Osteoblast (primary cell): ENCODE results near the gene GCGR. TPM values are rescaled to one million over a fixed set of nuclear protein-coding genes. Genes with fewer than 3 reads are reported as not detected.
A peak's percentile ranks its signal among the peaks of the same experiment; 100 is the strongest.

Experiments used
- DNase-seq: peaks from one replicate; pipeline ENCODE4 v3.0.0; 2011; ENCODE audit warnings: low spot score, mixed read lengths; ENCODE audit not compliant: insufficient read length; ENCODE audit errors: missing footprints
- H2AFZ ChIP-seq: 2 replicates; pipeline ENCODE4 v1.6.0; 2011; ENCODE audit warnings: mild to moderate bottlenecking, low read length
- H3K27ac ChIP-seq: 2 replicates; pipeline ENCODE4 v1.5.1; 2011; ENCODE audit warnings: mild to moderate bottlenecking, low read depth, low read length, moderate library complexity
- H3K27me3 ChIP-seq: 2 replicates; pipeline ENCODE4 v1.6.0; 2012; ENCODE audit warnings: mild to moderate bottlenecking, control low read depth, inconsistent platforms, low read length, moderate library complexity; ENCODE audit not compliant: insufficient read depth
- H3K36me3 ChIP-seq: 2 replicates; pipeline ENCODE4 v1.5.1; 2011; ENCODE audit warnings: mild to moderate bottlenecking, low read length, control low read depth, moderate library complexity; ENCODE audit not compliant: insufficient read depth
- H3K4me1 ChIP-seq: 2 replicates; pipeline ENCODE4 v1.5.1; 2011; ENCODE audit warnings: mild to moderate bottlenecking, low read length, control low read depth, moderate library complexity; ENCODE audit not compliant: insufficient read depth
- H3K4me2 ChIP-seq: 2 replicates; pipeline ENCODE4 v1.6.0; 2011; ENCODE audit warnings: mild to moderate bottlenecking, low read length; ENCODE audit not compliant: insufficient read depth
- H3K4me3 ChIP-seq: fragments of 200-600 bp; sonication (generic); 3 replicates; pipeline ENCODE4 v1.5.1; 2012; ENCODE audit warnings: mild to moderate bottlenecking, low read length, inconsistent platforms; ENCODE audit not compliant: insufficient read depth
- H3K79me2 ChIP-seq: 2 replicates; pipeline ENCODE4 v1.6.0; 2012; ENCODE audit warnings: mild to moderate bottlenecking, low read length, control low read depth, inconsistent platforms; ENCODE audit not compliant: insufficient read depth
- H3K9me3 ChIP-seq: 2 replicates; pipeline ENCODE4 v1.5.1; 2011; ENCODE audit warnings: low read depth, low read length, control low read depth
- H4K20me1 ChIP-seq: 2 replicates; pipeline ENCODE4 v1.6.0; 2012; ENCODE audit warnings: mild to moderate bottlenecking, low read length, control low read depth; ENCODE audit not compliant: insufficient read depth
- CTCF ChIP-seq: IDR thresholded peaks from 2 replicates; pipeline ENCODE4 v1.5.1; 2011; ENCODE audit warnings: mild to moderate bottlenecking, low read depth, low read length, moderate library complexity; ENCODE audit errors: extremely low read depth
- total RNA-seq: library from RNA; depleted of rRNA; stranded (reverse); fragments of >200 nt; gene quantifications from 2 replicates; pipeline ENCODE4 v1.2.3, GENCODE V29; 2012

GCGR gene
- total RNA-seq, 1 donor = under 0.01 TPM

DNA sequence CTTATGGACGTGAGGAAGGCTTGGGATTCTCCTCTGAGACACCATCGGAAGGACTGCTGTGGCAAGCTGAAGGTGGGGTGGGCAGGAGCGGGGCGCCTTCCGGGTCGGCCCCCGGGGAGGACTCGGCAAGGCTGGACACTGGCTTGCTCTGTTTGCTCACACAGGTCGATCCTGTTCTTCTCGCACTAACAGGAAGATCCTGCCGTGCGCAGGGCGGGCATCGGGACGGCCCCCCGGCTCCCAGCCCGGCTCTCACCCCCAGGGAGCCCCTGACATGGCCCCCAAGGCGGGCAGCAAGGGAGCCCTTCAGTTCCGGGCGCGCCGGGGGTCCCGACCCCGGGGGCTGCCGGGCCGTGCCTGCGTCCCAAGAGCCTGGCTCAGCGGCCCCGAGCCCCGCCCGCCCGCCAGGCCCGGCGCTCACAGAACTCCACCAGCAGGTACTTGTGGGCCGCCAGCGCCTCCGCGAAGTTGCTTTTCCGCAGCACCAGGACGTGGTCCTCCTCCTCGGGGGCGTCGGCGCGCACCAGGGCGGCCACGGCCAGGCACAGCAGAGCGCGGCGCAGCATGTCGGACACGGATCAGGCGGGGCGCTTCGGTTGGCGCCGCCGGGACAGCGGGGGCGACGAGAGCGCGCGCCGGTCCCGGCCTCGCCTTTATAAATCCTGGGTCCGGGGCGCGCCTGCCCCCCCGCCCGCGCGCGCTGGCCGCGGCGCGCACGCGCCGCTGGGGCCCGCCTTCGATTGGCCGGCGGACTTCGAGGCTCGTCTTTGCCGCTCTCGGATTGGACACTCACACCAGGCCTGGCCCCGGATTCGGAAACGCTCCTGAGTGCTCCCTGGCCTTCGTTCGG is 56.2 kb downstream of the GCGR start, which contains the start of gene P4HB:
P4HB (minus strand) TSS at position 630 of the 850 bp plus-strand sequence; CDS start at position 566, 64 bp downstream.
- no peak for TF ChIP-seq CTCF
- DNase-seq = peak; percentile 87
- Histone ChIP-seq H3K27ac (peak within 1 kb of the TSS; percentile 97), H3K4me3 (peak within 1 kb of the TSS; percentile 84), H3K9me3 (no peaks in the 10 kb centered on the region), H3K36me3 (peaks cover 59% of the 10 kb centered on the region), H2AFZ (peak within 1 kb of the TSS; percentile 74), H3K27me3 (no peaks in the 10 kb centered on the region), H3K4me1 (peaks cover 31% of the 10 kb centered on the region), H3K4me2 (peak within 1 kb of the TSS; percentile 98), H4K20me1 (peaks cover 44% of the 10 kb centered on the region), H3K79me2 (peaks cover 89% of the 10 kb centered on the region)

DNA sequence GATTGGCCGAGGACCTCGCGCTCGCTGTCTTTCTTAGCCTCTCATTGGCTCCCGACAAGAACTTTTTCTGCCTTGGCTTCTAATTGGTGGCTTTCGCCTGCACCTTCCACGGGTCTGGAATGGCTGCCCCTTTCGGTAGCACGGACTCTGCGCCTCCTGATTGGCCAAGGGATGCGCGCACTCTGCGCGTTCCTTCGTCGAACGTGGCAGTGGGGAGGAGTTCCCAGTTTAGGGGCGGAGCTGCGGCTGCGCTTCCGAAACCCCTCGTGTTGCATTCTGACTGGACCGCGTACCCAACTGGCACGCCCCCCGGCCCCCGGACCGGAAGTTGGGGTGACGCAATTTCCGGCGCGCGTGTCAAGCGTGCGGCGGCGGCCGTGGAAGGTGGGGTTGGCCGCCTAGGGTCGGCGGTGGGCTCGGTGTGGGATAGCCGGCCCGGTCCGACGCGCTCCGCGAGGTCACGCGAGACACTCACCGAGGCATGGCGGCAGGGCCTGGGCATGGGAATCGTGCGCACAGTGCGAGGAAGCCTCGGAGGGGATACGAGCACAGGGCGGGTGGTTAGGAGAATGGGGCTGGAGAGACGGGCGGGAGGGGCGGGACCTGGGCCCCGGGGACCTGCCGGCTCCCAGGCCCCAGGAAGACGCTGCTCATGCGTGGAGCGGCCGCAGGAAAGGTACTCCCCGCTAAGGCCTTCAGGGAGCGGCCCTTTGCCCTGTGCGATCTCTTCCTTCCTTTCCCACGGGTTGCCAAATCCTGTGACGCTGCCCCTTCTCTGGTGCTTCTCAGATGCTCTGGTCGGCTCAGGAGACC is 57.0 kb downstream of the GCGR start:
- peak overlapping the region; percentile 74 for H2AFZ ChIP-seq
- H3K36me3 ChIP-seq = peaks cover 59% of the 10 kb centered on the region
- H3K27me3 ChIP-seq = no peaks in the 10 kb centered on the region
- peaks cover 89% of the 10 kb centered on the region for H3K79me2 ChIP-seq
- DNase-seq = peak; percentile 100
- peak overlapping the region; percentile 81 for H3K4me3 ChIP-seq
- H3K9me3 ChIP-seq = no peaks in the 10 kb centered on the region
- peak overlapping the region; percentile 97 for H3K27ac ChIP-seq
- H4K20me1 ChIP-seq = peaks cover 42% of the 10 kb centered on the region
- peak overlapping the region; percentile 89 for H3K4me2 ChIP-seq
- H3K4me1 ChIP-seq = peaks cover 31% of the 10 kb centered on the region
- no peak for TF ChIP-seq CTCF

- peaks cover 73% of the 10 kb centered on the region for H3K79me2 ChIP-seq
Measured at GRCh38 chr17:81863123-81863675, 59.2 kb downstream of the GCGR start.

More at GRCh38 chr17:81863123-81863675, 59.2 kb downstream of the GCGR start:
- no peak for TF ChIP-seq CTCF
- H3K4me2 ChIP-seq = peak overlapping the region; percentile 89
- no peak overlapping the region for H2AFZ ChIP-seq
- peaks cover 55% of the 10 kb centered on the region for H3K36me3 ChIP-seq
- peaks cover 31% of the 10 kb centered on the region for H3K4me1 ChIP-seq
- no peaks in the 10 kb centered on the region for H3K27me3 ChIP-seq
- no peaks in the 10 kb centered on the region for H3K9me3 ChIP-seq
- peaks cover 47% of the 10 kb centered on the region for H4K20me1 ChIP-seq
- H3K4me3 ChIP-seq = no peak overlapping the region
- DNase-seq = peak; percentile 68
- H3K27ac ChIP-seq = peak overlapping the region; percentile 14

Other genes starting within 250 kb of the GCGR start
- gene NPLOC4, start 167.0 kb upstream of the GCGR start, total RNA-seq = 97.8 and 118 TPM in 2 replicates
- 2.9 and 11.5 TPM in 2 replicates for gene TSPAN10, start 167.0 kb upstream of the GCGR start, total RNA-seq
- not detected in 2 replicates for gene PDE6G, start 147.6 kb upstream of the GCGR start, total RNA-seq
- gene OXLD1, start 137.5 kb upstream of the GCGR start, total RNA-seq = 21.0 and 21.5 TPM in 2 replicates
- 4.7 and 5.6 TPM in 2 replicates for gene CCDC137, start 137.4 kb upstream of the GCGR start, total RNA-seq
- gene ARL16, start 120.4 kb upstream of the GCGR start, total RNA-seq = 24.5 and 26.1 TPM in 2 replicates
- 100 and 110 TPM in 2 replicates for gene HGS, start 120.1 kb upstream of the GCGR start, total RNA-seq
- gene MRPL12, start 100.8 kb upstream of the GCGR start, total RNA-seq = 6.2 and 8.8 TPM in 2 replicates
- gene SLC25A10, start 91.9 kb upstream of the GCGR start, total RNA-seq = 7.6 and 8.3 TPM in 2 replicates
- 136 and 163 TPM in 2 replicates for gene MCRIP1, start 29.1 kb downstream of the GCGR start, total RNA-seq
- gene PPP1R27, start 30.9 kb downstream of the GCGR start, total RNA-seq = not detected in 2 replicates
- 1,119 and 1,240 TPM in 2 replicates for gene P4HB, start 56.4 kb downstream of the GCGR start, total RNA-seq
- 120 and 133 TPM in 2 replicates for gene ARHGDIA, start 67.2 kb downstream of the GCGR start, total RNA-seq
- 58.0 and 60.1 TPM in 2 replicates for gene ALYREF, start 87.4 kb downstream of the GCGR start, total RNA-seq
- 105 and 123 TPM in 2 replicates for gene ANAPC11, start 87.6 kb downstream of the GCGR start, total RNA-seq
- under 0.01 TPM in 1 of 2 replicates, not detected in the other for gene NPB, start 98.1 kb downstream of the GCGR start, total RNA-seq
- 61.6 and 67.0 TPM in 2 replicates for gene PCYT2, start 107.2 kb downstream of the GCGR start, total RNA-seq
- gene SIRT7, start 114.0 kb downstream of the GCGR start, total RNA-seq = 15.0 and 22.1 TPM in 2 replicates
- 27.1 and 32.6 TPM in 2 replicates for gene MAFG, start 123.6 kb downstream of the GCGR start, total RNA-seq
- gene PYCR1, start 133.2 kb downstream of the GCGR start, total RNA-seq = 121 and 141 TPM in 2 replicates
- not detected in 2 replicates for gene MYADML2, start 143.1 kb downstream of the GCGR start, total RNA-seq
- gene NOTUM, start 157.0 kb downstream of the GCGR start, total RNA-seq = 0.72 TPM in 1 of 2 replicates, not detected in the other
- gene ASPSCR1, start 173.5 kb downstream of the GCGR start, total RNA-seq = 33.9 and 35.8 TPM in 2 replicates
- gene CENPX, start 218.7 kb downstream of the GCGR start, total RNA-seq = 13.8 and 18.8 TPM in 2 replicates
- 12.1 and 13.4 TPM in 2 replicates for gene LRRC45, start 219.2 kb downstream of the GCGR start, total RNA-seq
- 0.59 and 1.8 TPM in 2 replicates for gene RAC3, start 227.5 kb downstream of the GCGR start, total RNA-seq
- 23.9 and 31.8 TPM in 2 replicates for gene DCXR, start 233.5 kb downstream of the GCGR start, total RNA-seq
- gene RFNG, start 247.7 kb downstream of the GCGR start, total RNA-seq = 46.3 and 52.7 TPM in 2 replicates
- gene GPS1, start 247.7 kb downstream of the GCGR start, total RNA-seq = 90.2 and 93.7 TPM in 2 replicates